ENCODE measurements around the gene KRT17. TPM values are rescaled to one million over a fixed set of nuclear protein-coding genes. Genes with fewer than 3 reads are reported as not detected.
A peak's percentile ranks its signal among the peaks of the same experiment; 100 is the strongest.

Gene KRT17
- total RNA-seq (not detected), total RNA-seq (0 to 0.58 (median 0) reads per million in 172 experiments)
- not detected for polyA plus RNA-seq (2013, experiment 1 of 2)
- 0.08 TPM for polyA plus RNA-seq (2013, experiment 2 of 2)

- Histone ChIP-seq H3K36me3 (ENCODE audit: insufficient read depth, low read length) (no peaks in the 10 kb centered on the region), H3K9me3 (ENCODE audit: control insufficient read depth in 1 of 2, insufficient read depth in 1 of 2, low read length in 2 of 2) (no peaks in the 10 kb centered on the region), H3K27me3 (ENCODE audit: control insufficient read depth in 1 of 2, insufficient read depth in 2 of 2, low read length in 2 of 2) (no peaks in the 10 kb centered on the region), H3K4me1 (ENCODE audit: insufficient read depth, low read length) (no peaks in the 10 kb centered on the region), H3K4me3 (ENCODE audit: low read length) (no peak within 1 kb of the TSS), H3K27ac (ENCODE audit: low read depth in 1 of 2, low read length in 2 of 2) (no peak within 1 kb of the TSS)
- ChIA-PET CTCF (no interaction called here), POLR2A (no interaction called here)
- H3K36me3 Mint-ChIP-seq (ENCODE audit: low read depth): no peaks in the 10 kb centered on the region
- peaks cover 5% of the 10 kb centered on the region for H3K27me3 Mint-ChIP-seq
- no peak within 1 kb of the TSS for H3K27ac Mint-ChIP-seq
- ATAC-seq (ENCODE audit: poor library complexity) (no peak), DNase-seq (peak in 1 of 14 experiments; percentile 19)
- H3K9me3 Mint-ChIP-seq: no peaks in the 10 kb centered on the region
- no peak for TF ChIP-seq CTCF (IDR thresholded peaks at IDR 0.05)
- H3K4me3 Mint-ChIP-seq: no peak within 1 kb of the TSS
- no peaks in the 10 kb centered on the region for H3K4me1 Mint-ChIP-seq (ENCODE audit: low read depth)
- intact Hi-C loops (cut with DNase I, micrococcal nuclease): no loop called here
These were observed at the start of gene KRT17 for GRCh38 chr17:41624208-41625101. Gene KRT17 (minus strand): TSS chr17:41624575. CDS start chr17:41624509, 66 bp downstream.

GRCh38 chr17:41672153-41672552 lies 47.8 kb upstream of the KRT17 start:
- TF ChIP-seq CTCF (IDR thresholded peaks at IDR 0.05): no peak
- Histone ChIP-seq H3K4me3 (ENCODE audit: low read length) (no peak overlapping the region), H3K27ac (ENCODE audit: low read depth in 1 of 2, low read length in 2 of 2) (no peak overlapping the region), H3K4me1 (ENCODE audit: insufficient read depth, low read length) (peaks cover 19% of the 10 kb centered on the region), H3K36me3 (ENCODE audit: insufficient read depth, low read length) (no peaks in the 10 kb centered on the region), H3K9me3 (ENCODE audit: control insufficient read depth in 1 of 2, insufficient read depth in 1 of 2, low read length in 2 of 2) (no peaks in the 10 kb centered on the region), H3K27me3 (ENCODE audit: control insufficient read depth in 1 of 2, insufficient read depth in 2 of 2, low read length in 2 of 2) (no peaks in the 10 kb centered on the region)
- Mint-ChIP-seq H3K4me3 (no peak overlapping the region), H3K27ac (no peak overlapping the region), H3K9me3 (no peaks in the 10 kb centered on the region), H3K27me3 (no peaks in the 10 kb centered on the region), H3K4me1 (ENCODE audit: low read depth) (peaks cover 14% of the 10 kb centered on the region), H3K36me3 (ENCODE audit: low read depth) (no peaks in the 10 kb centered on the region)
- ATAC-seq (ENCODE audit: poor library complexity) (no peak), DNase-seq (no peak)
- POLR2A ChIA-PET: interaction anchor here (2.1 kb wide), 1 partner anchor 17 kb away, joined by 10 read pairs; the partner anchor contains the start of gene EIF1
- intact Hi-C loops (cut with DNase I, micrococcal nuclease): no loop called here
- CTCF ChIA-PET: interaction anchor here (1.3 to 2.5 kb wide), 2 partner anchors 9 to 24 kb away, joined by 4 to 7 read pairs; no protein-coding TSS in a partner anchor

- Histone ChIP-seq H3K9me3 (ENCODE audit: control insufficient read depth in 1 of 2, insufficient read depth in 1 of 2, low read length in 2 of 2) (no peaks in the 10 kb centered on the region), H3K27me3 (ENCODE audit: control insufficient read depth in 1 of 2, insufficient read depth in 2 of 2, low read length in 2 of 2) (no peaks in the 10 kb centered on the region), H3K36me3 (ENCODE audit: insufficient read depth, low read length) (no peaks in the 10 kb centered on the region), H3K4me3 (ENCODE audit: low read length) (peak overlapping the region; percentile 58), H3K4me1 (ENCODE audit: insufficient read depth, low read length) (peaks cover 40% of the 10 kb centered on the region), H3K27ac (ENCODE audit: low read depth in 1 of 2, low read length in 2 of 2) (peak overlapping the region; percentile 98 to 99)
- no peak for DNase-seq
- peak overlapping the region; percentile 87 for H3K4me3 Mint-ChIP-seq
- ChIA-PET CTCF (interaction anchor here (1.1 to 4.1 kb wide), 6 partner anchors 11 to 811 kb away, joined by 3 to 65 read pairs (median 28); partner anchors contain the start of gene EIF1), POLR2A (interaction anchor here (0.5 to 6.1 kb wide), 6 partner anchors 11 to 862 kb away, joined by 4 to 181 read pairs (median 11); partner anchors contain the start of gene EIF1)
- TF ChIP-seq CTCF (IDR thresholded peaks at IDR 0.05): no peak
- no peaks in the 10 kb centered on the region for H3K27me3 Mint-ChIP-seq
- ATAC-seq (ENCODE audit: poor library complexity): no peak
- intact Hi-C loops (cut with DNase I, micrococcal nuclease): loop anchor here (1.0 to 10.0 kb wide), 7 partner anchors 15 to 1309 kb away; partner anchors contain the start of gene EIF1 (in 1 of the 2)
- H3K36me3 Mint-ChIP-seq (ENCODE audit: low read depth): no peaks in the 10 kb centered on the region
- no peaks in the 10 kb centered on the region for H3K9me3 Mint-ChIP-seq
- H3K27ac Mint-ChIP-seq: peak overlapping the region; percentile 90
- peaks cover 41% of the 10 kb centered on the region for H3K4me1 Mint-ChIP-seq (ENCODE audit: low read depth)
These were observed 43.1 kb upstream of the KRT17 start for GRCh38 chr17:41667280-41668041.

All from CD4-positive, alpha-beta T cell (primary cell).